Endometrium (tissue), 2 donors: ENCODE results near the gene LRP4.
A peak's percentile ranks its signal among the peaks of the same experiment; 100 is the strongest.
"Not testable (repeated sequence)": the region's sequence is repeated elsewhere in the genome, so short reads cannot be mapped to it uniquely, and the experiment has no call there.

ENCODE experiments used
- FAIRE-seq: peaks from 2 replicates; lab custom pipeline; 2012; peaks lifted over from hg19 to GRCh38; lab: Jason Lieb, UNC
- donor health status: control.
- donor health status: control.

Gene LRP4

DNA sequence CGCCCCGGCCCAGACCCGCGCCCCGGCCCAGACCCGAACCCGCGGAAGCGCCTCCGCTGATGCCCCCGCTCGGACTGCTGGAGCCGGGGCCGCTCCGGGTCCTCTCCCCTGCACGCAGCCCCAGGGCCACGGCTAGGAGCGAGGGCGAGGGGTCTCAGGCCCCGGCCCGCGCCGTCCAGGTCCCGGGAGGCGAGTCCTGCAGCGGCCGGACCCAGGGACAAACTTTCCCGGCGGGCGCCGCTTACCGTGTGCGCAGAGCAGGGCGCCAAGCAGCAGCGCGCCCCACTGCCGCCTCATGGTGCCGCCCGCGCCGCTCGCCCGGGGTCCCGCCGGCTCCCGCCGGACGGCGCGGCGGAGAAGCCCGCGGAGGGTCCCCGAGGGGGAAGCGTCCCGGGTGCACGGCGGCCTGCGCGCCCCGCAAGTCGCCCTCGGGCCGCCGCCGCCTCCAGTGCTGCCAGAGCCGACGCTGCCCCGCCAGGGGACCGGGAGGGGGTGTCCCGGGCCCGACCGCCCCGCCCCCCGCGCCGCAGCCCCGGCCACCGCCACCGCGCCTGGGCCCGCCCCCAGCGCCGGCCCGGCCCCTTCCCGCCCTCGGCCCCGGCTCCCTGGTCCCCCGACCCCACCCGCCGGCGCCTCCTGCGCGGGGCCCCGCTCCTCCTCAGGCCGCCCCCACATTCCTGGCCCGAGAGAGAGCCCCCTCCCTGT, at the start of gene LRP4:
TSS of gene LRP4 (minus strand) at position 468 of the 705 bp plus-strand sequence. CDS start at position 297, 171 bp downstream.
- no peak for FAIRE-seq

- no peak for FAIRE-seq
Observed at GRCh38 chr11:46967962-46968361, 49.6 kb upstream of the LRP4 start.

DNA sequence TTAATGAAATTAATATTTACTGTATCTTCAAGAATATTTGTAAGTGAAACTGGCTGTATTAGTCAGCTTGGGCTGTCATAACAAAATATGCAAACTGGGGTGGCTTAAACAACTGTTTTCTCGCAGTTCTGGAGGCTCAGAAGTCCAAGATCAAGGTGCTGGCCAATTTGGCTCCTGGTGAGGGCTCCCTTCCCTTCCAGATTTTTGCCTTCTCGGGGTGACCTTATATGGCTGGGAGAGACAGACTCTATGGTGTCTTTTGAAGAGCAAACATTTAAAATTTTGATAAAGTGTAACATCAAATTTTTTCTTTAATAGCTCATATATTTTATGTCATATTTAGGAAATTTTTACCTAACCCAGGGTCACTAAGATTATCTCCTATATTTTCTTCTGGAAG, 48.4 kb upstream of the LRP4 start:
- no peak for FAIRE-seq

GRCh38 chr11:46963844-46964243, 45.5 kb upstream of the LRP4 start:
- FAIRE-seq = no peak

- FAIRE-seq = not testable (repeated sequence)
Observed at GRCh38 chr11:46961886-46962285, 43.5 kb upstream of the LRP4 start.

DNA sequence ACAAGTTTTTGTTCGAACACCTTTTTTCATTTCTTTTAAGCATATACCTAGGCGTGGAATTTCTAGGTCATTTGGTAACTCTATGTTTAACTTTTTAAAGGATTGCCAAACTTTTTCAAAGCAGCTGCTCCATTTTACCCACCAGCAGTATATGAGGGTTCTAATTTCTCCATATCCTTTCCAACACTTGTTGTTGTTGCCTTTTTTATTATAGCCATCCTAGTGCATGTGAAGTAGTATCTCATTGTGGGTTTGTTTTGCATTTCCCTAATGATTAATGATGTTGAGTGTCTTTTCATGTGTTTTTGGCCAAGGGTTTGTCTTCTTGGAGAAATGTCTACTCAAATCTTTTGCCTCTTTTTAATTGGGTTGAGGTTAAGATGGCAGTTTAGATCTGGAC, 42.7 kb upstream of the LRP4 start:
- FAIRE-seq = no peak

DNA sequence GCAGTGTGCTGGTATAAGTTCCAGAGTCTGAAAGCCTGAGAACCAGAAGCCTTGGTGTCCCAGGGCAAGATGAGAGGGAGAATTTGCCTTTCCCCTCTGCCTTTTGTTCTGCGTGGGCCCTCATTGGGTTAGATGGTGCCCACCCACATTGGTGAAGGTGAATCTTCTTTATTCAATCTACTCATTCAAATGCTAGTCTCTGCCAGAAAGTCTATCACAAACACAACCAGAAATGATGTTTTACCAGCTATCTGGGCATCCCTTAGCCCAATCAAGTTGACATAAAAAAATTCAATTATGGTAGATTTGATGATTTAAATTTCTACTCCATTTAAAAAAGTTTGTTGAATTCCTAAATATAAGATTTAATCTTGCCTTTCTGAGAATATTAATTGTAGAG, 40.4 kb upstream of the LRP4 start:
- no peak for FAIRE-seq

- no peak for FAIRE-seq
Observed at GRCh38 chr11:46953093-46953492, 34.7 kb upstream of the LRP4 start.

GRCh38 chr11:46952553-46952952, 34.2 kb upstream of the LRP4 start:
- FAIRE-seq = no peak

- no peak for FAIRE-seq
Observed at GRCh38 chr11:46951864-46952263, 33.5 kb upstream of the LRP4 start.

DNA sequence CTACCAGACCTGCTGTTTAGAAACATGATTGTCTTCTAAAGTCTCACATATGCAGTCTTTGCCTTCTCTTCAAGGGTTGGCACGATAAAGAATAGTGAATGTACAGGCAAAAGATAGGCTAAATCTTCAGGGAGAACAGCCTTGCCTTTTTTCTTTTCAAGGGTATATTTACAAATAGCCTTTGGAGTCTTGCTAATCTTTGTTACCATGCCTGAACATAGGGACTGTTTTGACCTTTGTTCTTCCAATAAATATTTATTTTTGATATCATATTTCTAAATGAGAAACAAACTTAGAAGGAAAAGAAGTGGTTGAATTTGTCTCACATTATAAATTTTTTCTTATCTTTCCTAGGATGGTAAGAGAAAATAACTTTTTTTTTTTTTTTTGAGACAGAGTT, 30.9 kb upstream of the LRP4 start:
- FAIRE-seq = no peak

DNA sequence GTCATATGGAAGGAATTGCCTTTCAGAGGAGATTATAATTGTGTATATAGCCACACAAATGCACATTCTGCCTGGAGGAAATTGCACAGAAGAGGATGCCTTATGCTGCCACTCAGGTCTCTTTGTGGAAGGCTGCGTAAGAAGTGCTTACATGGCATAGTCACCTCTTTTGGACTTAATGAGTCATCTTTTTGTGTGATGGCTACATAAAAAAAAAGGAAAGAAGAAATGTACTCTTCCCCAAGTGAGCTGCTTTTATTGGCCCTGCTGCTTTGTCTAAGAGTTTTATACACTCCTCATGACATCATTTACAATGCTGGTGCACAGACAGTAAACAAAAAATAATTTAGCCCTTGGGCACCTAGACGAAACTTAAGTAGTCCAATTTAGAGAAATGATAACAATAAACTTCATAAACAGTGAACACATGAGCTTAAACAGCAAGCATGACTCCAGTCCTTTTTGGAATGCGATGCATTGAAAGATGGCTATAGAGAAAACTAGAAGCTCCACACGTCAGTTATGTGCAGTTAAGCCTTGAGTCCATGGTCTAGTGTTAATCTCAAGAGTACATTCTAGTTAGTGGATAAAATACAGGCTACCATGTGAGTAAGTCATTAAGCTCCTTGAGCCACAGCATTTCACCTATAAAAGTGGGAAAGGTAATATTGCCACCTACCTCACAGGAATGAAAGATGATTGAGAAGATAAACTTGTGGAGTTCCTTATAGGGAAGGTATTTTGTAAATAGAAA, 30.2 kb upstream of the LRP4 start:
- FAIRE-seq = no peak

- FAIRE-seq = no peak
Observed at GRCh38 chr11:46947399-46948077, 29.2 kb upstream of the LRP4 start.

DNA sequence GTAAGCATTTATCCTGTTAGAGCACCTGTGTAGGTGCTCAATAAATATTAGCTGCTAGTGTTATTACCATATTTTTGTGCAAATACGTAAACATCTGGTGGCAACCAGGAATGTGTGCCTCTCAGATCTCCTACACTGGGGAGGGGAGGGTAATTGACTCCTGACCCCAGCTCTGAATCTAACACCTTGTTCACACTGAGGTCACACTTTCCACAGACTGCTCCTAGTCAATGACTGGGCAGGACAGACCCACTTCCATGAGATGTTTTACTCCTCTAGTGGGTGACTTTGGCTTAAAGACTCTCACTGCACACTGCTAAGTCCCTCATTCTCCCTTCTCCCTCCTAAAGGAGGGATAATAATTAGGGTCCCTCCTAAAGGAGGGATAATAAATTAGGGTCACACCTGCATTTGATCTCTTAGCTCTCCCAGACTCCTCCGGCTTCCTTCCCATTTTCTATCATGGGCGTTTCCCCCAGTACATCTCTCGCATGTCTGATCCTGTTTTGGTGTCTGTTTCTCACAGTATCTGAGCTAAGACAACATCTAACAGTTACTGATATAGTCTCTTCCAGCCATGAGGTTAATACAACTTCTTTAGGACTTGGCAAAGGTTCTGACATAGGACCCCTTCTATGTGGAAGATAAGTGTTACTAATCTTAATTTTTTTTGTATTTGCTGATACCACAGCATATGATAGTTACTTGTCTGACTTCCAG, 26.2 kb upstream of the LRP4 start:
- no peak for FAIRE-seq

DNA sequence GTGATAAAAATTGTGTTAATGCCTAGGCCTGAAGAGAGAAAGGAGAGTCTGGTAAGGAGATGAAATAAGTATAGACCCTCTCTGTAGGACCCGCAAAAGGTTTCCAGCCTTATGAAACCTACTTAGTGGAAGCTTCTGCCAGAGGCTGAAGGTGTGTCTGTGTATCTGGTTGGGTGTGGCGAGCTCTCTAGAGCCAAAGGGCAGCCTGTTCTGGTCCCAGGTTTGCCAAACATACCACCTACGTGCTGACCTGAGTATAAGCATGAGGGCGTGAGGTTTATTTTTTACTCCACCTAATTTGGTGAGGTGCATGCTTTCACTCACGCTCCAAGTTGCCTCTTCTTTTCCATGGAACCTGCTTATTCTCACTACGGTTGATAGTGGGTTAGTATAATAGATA, 23.8 kb upstream of the LRP4 start:
- FAIRE-seq = no peak

- peak; percentile 73 for FAIRE-seq
Observed at GRCh38 chr11:46936138-46937110, 18.1 kb upstream of the LRP4 start, which contains the start of gene CSTPP1. TSS of gene CSTPP1 (plus strand) at chr11:46936761. CDS start at chr11:46936806, 45 bp downstream.

- no peak for FAIRE-seq
Observed at GRCh38 chr11:46930089-46930488, 11.7 kb upstream of the LRP4 start.

GRCh38 chr11:46928701-46929100, 10.4 kb upstream of the LRP4 start:
- not testable (repeated sequence) for FAIRE-seq

DNA sequence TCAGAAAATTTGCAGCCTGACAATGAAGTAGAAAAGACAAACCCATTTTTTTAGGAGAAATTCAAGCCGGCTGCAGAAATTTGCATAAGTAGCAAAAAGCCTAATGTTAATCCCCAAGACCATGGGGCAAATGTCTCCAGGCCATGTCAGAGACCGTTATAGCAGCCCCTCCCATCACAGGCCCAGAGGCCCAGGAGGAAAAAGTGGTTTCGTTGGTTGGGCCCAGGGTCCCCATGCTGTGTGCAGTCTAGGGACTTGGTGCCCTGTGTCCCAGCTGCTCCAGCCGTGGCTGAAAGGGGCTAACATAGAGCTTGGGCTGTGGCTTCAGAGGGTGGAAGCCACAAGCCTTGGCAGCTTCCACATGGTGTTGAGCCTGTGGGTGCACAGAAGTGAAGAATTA, 9.6 kb upstream of the LRP4 start:
- not testable (repeated sequence) for FAIRE-seq

GRCh38 chr11:46920755-46921154, 2.4 kb upstream of the LRP4 start:
- FAIRE-seq = no peak
